HepG2 (cell line): ENCODE data around the gene TRIM2. TPM values are rescaled to one million over a fixed set of nuclear protein-coding genes. Genes with fewer than 3 reads are reported as not detected.
A peak's percentile ranks its signal among the peaks of the same experiment; 100 is the strongest.

Experiments used
- ATAC-seq: fragments of 200-7000 bp; cut with Tn5 transposase; 3 replicates; pipeline ENCODE4 v1.9.1; 2020; ENCODE audit warnings: mild to moderate bottlenecking, moderate library complexity
- BruUV-seq: library from RNA; stranded (reverse); fragments of 400-500 nt; replicated peaks from 2 replicates; lab custom pipeline; 2021; lab: Mats Ljungman, UMichigan
- CTCF ChIA-PET: fragments of 300-600 bp; formaldehyde crosslinking; extraction: SDS; loops from one replicate; lab custom pipeline; 2021; ENCODE audit warnings: low total read pairs, inconsistent platforms, low intra/inter-chr PET ratio; lab: Yijun Ruan, JAX
- POLR2A ChIA-PET: fragments of 350-600 bp; sonication (Branson Sonifier 250); formaldehyde crosslinking; loops from one replicate; lab custom pipeline; 2020; ENCODE audit warnings: antibody characterized with exemption, inconsistent platforms; lab: Yijun Ruan, JAX
- DNase-seq: peaks from one replicate; pipeline ENCODE4 v3.0.0-alpha.2; 2015; ENCODE audit warnings: low spot score
- FAIRE-seq: peaks from 3 replicates; lab custom pipeline; 2011; peaks lifted over from hg19 to GRCh38; lab: Jason Lieb, UNC
- H2AFZ ChIP-seq: one replicate; pipeline ENCODE4 v1.6.1; 2011; ENCODE audit warnings: low read length, inconsistent platforms
- H3K27ac ChIP-seq: fragments of 300-600 bp; 3 replicates; pipeline ENCODE4 v1.8.0; 2011; ENCODE audit warnings: mixed run types, mild to moderate bottlenecking, mixed read lengths, low read length, inconsistent platforms; ENCODE audit not compliant: insufficient read depth; ENCODE audit errors: extremely low read length
- H3K27me3 ChIP-seq, 2 experiments: fragments of 200-600 bp in 1 of 2; 2 replicates in 1 of 2; 3 replicates in 1 of 2; pipeline versions ENCODE4 v1.6.0 to v1.8.0; 2011; ENCODE audit warnings: low read length in 2 of 2, mild to moderate bottlenecking in 2 of 2, moderate library complexity in 2 of 2, inconsistent platforms in 1 of 2; ENCODE audit not compliant: insufficient read depth in 2 of 2, control insufficient read depth in 1 of 2
- H3K36me3 ChIP-seq, 2 experiments: fragments of 200-600 bp in 1 of 2; replicated peaks in 1 of 2; 2 replicates in 1 of 2; 3 replicates in 1 of 2; pipeline versions ENCODE4 v1.5.1 to v1.8.0; 2011; ENCODE audit warnings: low read length in 2 of 2, inconsistent platforms in 1 of 2; ENCODE audit not compliant: insufficient read depth in 2 of 2, control insufficient read depth in 1 of 2
- H3K4me1 ChIP-seq: 2 replicates; pipeline ENCODE4 v1.5.1; 2012; ENCODE audit warnings: low read length, inconsistent platforms; ENCODE audit not compliant: insufficient read depth
- H3K4me2 ChIP-seq: 2 replicates; pipeline ENCODE4 v1.6.0; 2011; ENCODE audit warnings: low read depth, low read length, inconsistent platforms
- H3K4me3 ChIP-seq, 3 experiments: fragments of 200-600 bp in 1 of 3; sonication (generic), shearing (Covaris generic) in 1 of 3; replicated peaks in 1 of 3; 2 replicates each; pipeline ENCODE4 v1.5.1; 2011 to 2016; ENCODE audit warnings: low read length in 3 of 3, inconsistent platforms in 2 of 3, low read depth in 2 of 3, mild to moderate bottlenecking in 2 of 3, control low read depth in 1 of 3, mixed read lengths in 1 of 3; ENCODE audit not compliant: insufficient read depth in 1 of 3
- H3K79me2 ChIP-seq: one replicate; pipeline ENCODE4 v1.6.1; 2011; ENCODE audit warnings: low read length, inconsistent platforms; ENCODE audit not compliant: insufficient read depth
- H3K9ac ChIP-seq: 2 replicates; pipeline ENCODE4 v1.6.0; 2011; ENCODE audit warnings: mild to moderate bottlenecking, low read depth, low read length, inconsistent platforms; ENCODE audit not compliant: insufficient read depth
- H3K9me3 ChIP-seq: 2 replicates; pipeline ENCODE4 v1.5.1; 2012; ENCODE audit warnings: mild to moderate bottlenecking, low read length
- H4K20me1 ChIP-seq: 2 replicates; pipeline ENCODE4 v1.6.0; 2011; ENCODE audit warnings: inconsistent platforms, mild to moderate bottlenecking, low read length, moderate library complexity; ENCODE audit not compliant: insufficient read depth
- FLYWCH1 ChIP-seq: sonication (generic); formaldehyde crosslinking; IDR thresholded peaks from 2 replicates; pipeline ENCODE4 v1.8.1; 2023; ENCODE audit warnings: mild to moderate bottlenecking, missing genetic modification reagents
- GRHL1 ChIP-seq: sonication (generic); formaldehyde crosslinking; conservative IDR thresholded peaks from 2 replicates; pipeline ENCODE4 v1.8.0; 2022; ENCODE audit warnings: missing genetic modification reagents
- MAFK ChIP-seq, 2 experiments: IDR thresholded peaks in 1 of 2; conservative IDR thresholded peaks in 1 of 2; 2 replicates each; pipeline ENCODE4 v1.6.1; 2011; ENCODE audit warnings: improper control_type of control experiment in 2 of 2, low read length in 2 of 2
- ZNF75D ChIP-seq: sonication (generic); formaldehyde crosslinking; IDR thresholded peaks from 2 replicates; pipeline ENCODE4 v1.8.1; 2023; ENCODE audit warnings: missing genetic modification reagents, mild to moderate bottlenecking, borderline replicate concordance
- ZNF891 ChIP-seq: sonication (generic); formaldehyde crosslinking; IDR thresholded peaks from 2 replicates; pipeline ENCODE4 v1.5.0; 2020; ENCODE audit warnings: mild to moderate bottlenecking, missing genetic modification reagents
- WGBS: methylation state at CpG from one replicate; pipeline ENCODE4 v1.1.6; 2017; ENCODE audit warnings: low lambda C conversion rate; 5-methylcytosine and 5-hydroxymethylcytosine counted together
- in situ Hi-C: cut with HindIII; loops from 2 replicates; pipeline ENCODE4 v1.10.0; 2017; ENCODE audit warnings: low pct_unique_long_range_greater_than_20kb; ENCODE audit not compliant: extremely low pct_ligation_motif_present
- intact Hi-C: fragments of 100-400 bp; cut with micrococcal nuclease; formaldehyde crosslinking; loops from one replicate; pipeline ENCODE4 v1.10.0; 2022; ENCODE audit not compliant: unreplicated experiment
- polyA plus RNA-seq, 8 experiments: library from polyadenylated mRNA; depleted of rRNA in 3 of 8; stranded (reverse) in 7 of 8; unstranded in 1 of 8; fragments of >200 nt; fragmentation: Illumina TruSeq in 4 of 8; extraction: Trizol in 4 of 8; gene quantifications; 2 replicates each; pipeline versions ENCODE4 v1.2.1 to v1.2.3, GENCODE V29; 2011 to 2016; ENCODE audit warnings: low read depth in 4 of 8, missing spikeins in 1 of 8, mixed read lengths in 1 of 8; ENCODE audit not compliant: insufficient read depth in 1 of 8
- total RNA-seq, 5 experiments: library from RNA; depleted of rRNA; stranded (reverse); fragments of >200 nt; fragmentation: Illumina TruSeq; extraction: Trizol; gene quantifications; 2 replicates each; pipeline ENCODE4 v1.2.3, GENCODE V29; 2016; ENCODE audit warnings: low read depth in 1 of 5

The TRIM2 gene
- total and polyA plus RNA-seq, 2 of the 13 experiments (the other 11 are each of a cell fraction or from before 2014, with no cell fraction given) = 2.1 to 4.2 TPM

- Histone ChIP-seq H3K79me2 (peaks cover 27% of the 10 kb centered on the region), H3K4me2 (no peak overlapping the region), H3K9me3 (no peaks in the 10 kb centered on the region), H3K27me3 (no peaks in the 10 kb centered on the region; a peak in 1 of 5 replicates), H3K4me3 (no peak overlapping the region), H4K20me1 (no peaks in the 10 kb centered on the region), H3K27ac (no peak overlapping the region), H3K9ac (no peak overlapping the region), H3K4me1 (peaks cover 33% of the 10 kb centered on the region), H2AFZ (no peak overlapping the region), H3K36me3 (no peaks in the 10 kb centered on the region)
- FAIRE-seq (no peak), ATAC-seq (no peak), DNase-seq (no peak)
- ChIA-PET CTCF (no interaction called here), POLR2A (no interaction called here)
- no TSS peak for BruUV-seq
- TF ChIP-seq GRHL1 (CRISPR knock-in tag) (no peak), MAFK (conservative IDR thresholded peaks at IDR 0.05 in 1 of 2, IDR thresholded peaks at IDR 0.05 in 1 of 2; ENCODE audit: low read length in 2 of 2) (0 out of 4 replicates have a peak, but pooled peaks of 1 of the 2 experiments have one; percentile 9), FLYWCH1 (CRISPR knock-in tag) (no peak), ZNF891 (CRISPR knock-in tag) (no peak), ZNF75D (CRISPR knock-in tag) (no peak)
- intact Hi-C loops (no loop called here), in situ Hi-C loops (no loop called here)
- whole genome bisulfite sequencing = 84% methylated on average over 6 of the region's 6 CpGs
These were observed 138.7 kb downstream of the TRIM2 start for GRCh38 chr4:153342751-153343552.
